ENCODE data around the gene FAM83B. TPM values are rescaled to one million over a fixed set of nuclear protein-coding genes. Genes with fewer than 3 reads are reported as not detected.

FAM83B gene
- total RNA-seq, 1 donor from 2014 or later: not detected

DNA sequence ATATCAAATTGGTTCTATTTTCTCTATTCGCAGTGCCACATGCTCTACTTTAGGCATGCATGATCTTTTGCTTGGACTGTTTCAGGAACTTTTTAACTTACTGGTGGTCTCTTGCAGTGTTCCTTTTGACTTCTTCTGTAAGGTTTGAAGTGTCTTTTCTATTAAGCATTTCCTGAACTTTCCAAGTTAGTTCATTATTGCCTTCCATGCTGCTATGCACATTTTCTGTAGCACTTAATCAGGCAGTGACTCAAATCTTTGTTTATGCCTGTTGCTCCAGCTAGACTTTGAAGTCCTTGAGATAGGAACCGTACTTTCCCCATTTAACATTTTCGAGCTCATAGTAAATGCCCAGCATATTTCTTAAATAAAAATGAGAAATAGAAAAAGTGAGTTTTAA is 52.2 kb downstream of the FAM83B start:
- DNase-seq (ENCODE audit: low spot score): no peak
- Mint-ChIP-seq H3K9me3 (ENCODE audit: low read depth) (no peaks in the 10 kb centered on the region), H3K27me3 (ENCODE audit: low read depth) (no peaks in the 10 kb centered on the region), H3K4me1 (ENCODE audit: low read depth) (no peaks in the 10 kb centered on the region), H3K27ac (ENCODE audit: unreplicated experiment) (no peak overlapping the region), H3K4me3 (ENCODE audit: unreplicated experiment) (no peak overlapping the region), H3K36me3 (ENCODE audit: low read depth) (no peaks in the 10 kb centered on the region)
- TF ChIP-seq, protein P1, sequence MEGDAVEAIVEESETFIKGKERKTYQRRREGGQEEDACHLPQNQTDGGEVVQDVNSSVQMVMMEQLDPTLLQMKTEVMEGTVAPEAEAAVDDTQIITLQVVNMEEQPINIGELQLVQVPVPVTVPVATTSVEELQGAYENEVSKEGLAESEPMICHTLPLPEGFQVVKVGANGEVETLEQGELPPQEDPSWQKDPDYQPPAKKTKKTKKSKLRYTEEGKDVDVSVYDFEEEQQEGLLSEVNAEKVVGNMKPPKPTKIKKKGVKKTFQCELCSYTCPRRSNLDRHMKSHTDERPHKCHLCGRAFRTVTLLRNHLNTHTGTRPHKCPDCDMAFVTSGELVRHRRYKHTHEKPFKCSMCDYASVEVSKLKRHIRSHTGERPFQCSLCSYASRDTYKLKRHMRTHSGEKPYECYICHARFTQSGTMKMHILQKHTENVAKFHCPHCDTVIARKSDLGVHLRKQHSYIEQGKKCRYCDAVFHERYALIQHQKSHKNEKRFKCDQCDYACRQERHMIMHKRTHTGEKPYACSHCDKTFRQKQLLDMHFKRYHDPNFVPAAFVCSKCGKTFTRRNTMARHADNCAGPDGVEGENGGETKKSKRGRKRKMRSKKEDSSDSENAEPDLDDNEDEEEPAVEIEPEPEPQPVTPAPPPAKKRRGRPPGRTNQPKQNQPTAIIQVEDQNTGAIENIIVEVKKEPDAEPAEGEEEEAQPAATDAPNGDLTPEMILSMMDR (IDR thresholded peaks at IDR 0.05): no peak

GRCh38 chr6:54899442-54899841 is 52.9 kb downstream of the FAM83B start:
- TF ChIP-seq, protein P1 (IDR thresholded peaks at IDR 0.05): no peak

GRCh38 chr6:54899986-54900385 is 53.4 kb downstream of the FAM83B start:
- H3K9me3 Mint-ChIP-seq (ENCODE audit: low read depth): no peaks in the 10 kb centered on the region
- TF ChIP-seq, protein P1 (IDR thresholded peaks at IDR 0.05): no peak
- H3K27ac Mint-ChIP-seq (ENCODE audit: unreplicated experiment): no peak overlapping the region
- DNase-seq (ENCODE audit: low spot score): no peak
- no peaks in the 10 kb centered on the region for H3K36me3 Mint-ChIP-seq (ENCODE audit: low read depth)
- H3K4me1 Mint-ChIP-seq (ENCODE audit: low read depth): no peaks in the 10 kb centered on the region
- H3K27me3 Mint-ChIP-seq (ENCODE audit: low read depth): peaks cover 4% of the 10 kb centered on the region
- no peak overlapping the region for H3K4me3 Mint-ChIP-seq (ENCODE audit: unreplicated experiment)

More at GRCh38 chr6:54899442-54899841, 52.9 kb downstream of the FAM83B start:
- no peak overlapping the region for H3K27ac Mint-ChIP-seq (ENCODE audit: unreplicated experiment)
- no peaks in the 10 kb centered on the region for H3K36me3 Mint-ChIP-seq (ENCODE audit: low read depth)
- no peaks in the 10 kb centered on the region for H3K9me3 Mint-ChIP-seq (ENCODE audit: low read depth)
- no peaks in the 10 kb centered on the region for H3K4me1 Mint-ChIP-seq (ENCODE audit: low read depth)
- no peak overlapping the region for H3K4me3 Mint-ChIP-seq (ENCODE audit: unreplicated experiment)
- DNase-seq (ENCODE audit: low spot score): no peak
- H3K27me3 Mint-ChIP-seq (ENCODE audit: low read depth): no peaks in the 10 kb centered on the region

DNA sequence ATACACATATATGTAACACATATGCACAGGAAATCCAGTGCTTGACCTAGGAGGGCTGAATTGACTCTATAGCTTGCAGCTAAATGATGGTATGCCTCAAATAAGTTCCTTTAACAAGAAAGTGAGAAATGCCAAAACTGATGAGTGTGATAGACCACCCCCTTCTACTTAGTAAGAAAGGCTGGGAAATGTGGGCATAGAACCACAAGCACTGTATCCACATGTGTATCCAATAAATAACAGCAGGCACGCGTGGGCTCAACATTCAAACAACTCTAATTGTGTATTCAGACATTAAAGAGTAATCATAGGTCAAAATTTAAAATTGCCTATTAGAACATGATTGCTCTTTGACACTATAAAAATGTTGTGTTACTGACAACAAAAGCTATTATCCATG is 54.1 kb downstream of the FAM83B start:
- no peaks in the 10 kb centered on the region for H3K36me3 Mint-ChIP-seq (ENCODE audit: low read depth)
- H3K4me3 Mint-ChIP-seq (ENCODE audit: unreplicated experiment): no peak overlapping the region
- no peaks in the 10 kb centered on the region for H3K9me3 Mint-ChIP-seq (ENCODE audit: low read depth)
- H3K4me1 Mint-ChIP-seq (ENCODE audit: low read depth): no peaks in the 10 kb centered on the region
- DNase-seq (ENCODE audit: low spot score): no peak
- TF ChIP-seq, protein P1 (IDR thresholded peaks at IDR 0.05): no peak
- H3K27ac Mint-ChIP-seq (ENCODE audit: unreplicated experiment): no peak overlapping the region
- H3K27me3 Mint-ChIP-seq (ENCODE audit: low read depth): peaks cover 4% of the 10 kb centered on the region

GRCh38 chr6:54903884-54904283 is 57.3 kb downstream of the FAM83B start:
- H3K4me3 Mint-ChIP-seq (ENCODE audit: unreplicated experiment): no peak overlapping the region
- TF ChIP-seq, protein P1 (IDR thresholded peaks at IDR 0.05): no peak
- no peaks in the 10 kb centered on the region for H3K4me1 Mint-ChIP-seq (ENCODE audit: low read depth)
- no peaks in the 10 kb centered on the region for H3K9me3 Mint-ChIP-seq (ENCODE audit: low read depth)
- no peaks in the 10 kb centered on the region for H3K36me3 Mint-ChIP-seq (ENCODE audit: low read depth)
- no peak overlapping the region for H3K27ac Mint-ChIP-seq (ENCODE audit: unreplicated experiment)
- no peak for DNase-seq (ENCODE audit: low spot score)
- H3K27me3 Mint-ChIP-seq (ENCODE audit: low read depth): peaks cover 4% of the 10 kb centered on the region
